Prostate gland (tissue), 2 donors: Measurements from ENCODE around the gene C21orf58.

Source experiments
- POLR2A ChIP-seq: fragments of 450-650 bp; IDR thresholded peaks from one replicate; pipeline ENCODE4 v1.6.1; 2016; ENCODE audit warnings: antibody characterized with exemption, mild to moderate bottlenecking
- POLR2AphosphoS5 ChIP-seq: sonication (generic); formaldehyde crosslinking; IDR thresholded peaks from one replicate; pipeline ENCODE4 v1.6.1; 2017; ENCODE audit warnings: antibody characterized with exemption
- TF ChIP-seq, protein P1 (sequence below), 4 experiments: fragments of 200-600 bp in 2 of 4; fragments of 450-650 bp in 2 of 4; sonication (generic) in 2 of 4; IDR thresholded peaks; 1 replicate in 3 of 4; 2 replicates in 1 of 4; pipeline ENCODE4 v1.5.1; 2016 to 2019; ENCODE audit warnings: antibody characterized with exemption in 4 of 4, mild to moderate bottlenecking in 2 of 4, moderate library complexity in 2 of 4

DNA sequence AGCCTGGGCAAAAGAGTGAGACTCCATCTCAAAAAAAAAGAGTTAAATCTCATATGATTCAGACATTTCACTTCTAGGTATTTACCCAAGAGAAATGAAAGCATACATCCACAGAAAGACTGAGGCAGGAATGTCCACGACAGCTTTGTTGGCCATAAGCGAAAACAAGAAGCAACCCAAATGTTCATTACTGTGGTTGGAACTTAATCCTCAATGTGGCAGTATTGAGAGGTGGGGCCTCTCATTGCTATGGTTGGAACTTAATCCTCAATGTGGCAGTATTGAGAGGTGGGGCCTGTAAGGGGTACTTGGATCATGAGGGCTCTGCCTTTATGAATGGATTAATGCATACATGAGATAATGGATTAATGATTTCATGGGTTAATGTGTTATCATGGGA, 15.2 kb downstream of the C21orf58 start:
- TF ChIP-seq, protein P1, sequence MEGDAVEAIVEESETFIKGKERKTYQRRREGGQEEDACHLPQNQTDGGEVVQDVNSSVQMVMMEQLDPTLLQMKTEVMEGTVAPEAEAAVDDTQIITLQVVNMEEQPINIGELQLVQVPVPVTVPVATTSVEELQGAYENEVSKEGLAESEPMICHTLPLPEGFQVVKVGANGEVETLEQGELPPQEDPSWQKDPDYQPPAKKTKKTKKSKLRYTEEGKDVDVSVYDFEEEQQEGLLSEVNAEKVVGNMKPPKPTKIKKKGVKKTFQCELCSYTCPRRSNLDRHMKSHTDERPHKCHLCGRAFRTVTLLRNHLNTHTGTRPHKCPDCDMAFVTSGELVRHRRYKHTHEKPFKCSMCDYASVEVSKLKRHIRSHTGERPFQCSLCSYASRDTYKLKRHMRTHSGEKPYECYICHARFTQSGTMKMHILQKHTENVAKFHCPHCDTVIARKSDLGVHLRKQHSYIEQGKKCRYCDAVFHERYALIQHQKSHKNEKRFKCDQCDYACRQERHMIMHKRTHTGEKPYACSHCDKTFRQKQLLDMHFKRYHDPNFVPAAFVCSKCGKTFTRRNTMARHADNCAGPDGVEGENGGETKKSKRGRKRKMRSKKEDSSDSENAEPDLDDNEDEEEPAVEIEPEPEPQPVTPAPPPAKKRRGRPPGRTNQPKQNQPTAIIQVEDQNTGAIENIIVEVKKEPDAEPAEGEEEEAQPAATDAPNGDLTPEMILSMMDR (IDR thresholded peaks at IDR 0.05), result no peak
- TF ChIP-seq POLR2A (no peak), POLR2AphosphoS5 (no peak)
